IMR-90 (cell line): ENCODE results near the gene CBS. TPM values are rescaled to one million over a fixed set of nuclear protein-coding genes. Genes with fewer than 3 reads are reported as not detected.

Source experiments
- ATAC-seq: fragments of 200-7000 bp; cut with Tn5 transposase; 2 replicates; pipeline ENCODE4 v1.9.1; 2020; ENCODE audit warnings: low read depth, mild to moderate bottlenecking, moderate library complexity
- BruUV-seq: library from RNA; stranded (reverse); fragments of 400-500 nt; replicated peaks from 2 replicates; lab custom pipeline; 2021; lab: Mats Ljungman, UMichigan
- CTCF ChIA-PET: fragments of 300-600 bp; formaldehyde crosslinking; extraction: SDS; loops from one replicate; lab custom pipeline; 2021; ENCODE audit warnings: antibody characterized with exemption; lab: Yijun Ruan, JAX
- POLR2A ChIA-PET: fragments of 300-600 bp; sonication (Branson Sonifier 250); formaldehyde crosslinking; loops from one replicate; lab custom pipeline; 2022; ENCODE audit warnings: antibody characterized with exemption; ENCODE audit not compliant: unreplicated experiment; lab: Charles Lee
- DNase-seq: peaks from one replicate; pipeline ENCODE4 v3.0.0; 2013
- H2AFZ ChIP-seq: replicated peaks from 2 replicates; pipeline ENCODE3; 2013; ENCODE audit warnings: low read length, mild to moderate bottlenecking; ENCODE audit not compliant: poor library complexity
- H2AK5ac ChIP-seq: 2 replicates; pipeline ENCODE4 v1.6.1; 2013; ENCODE audit warnings: low read depth, low read length, inconsistent platforms
- H2AK9ac ChIP-seq: replicated peaks from 2 replicates; pipeline ENCODE3; 2013; ENCODE audit warnings: mild to moderate bottlenecking, low read depth, low read length, moderate library complexity; ENCODE audit not compliant: poor library complexity
- H2BK120ac ChIP-seq: 2 replicates; pipeline ENCODE4 v1.6.1; 2013; ENCODE audit warnings: low read depth, low read length, inconsistent platforms
- H2BK15ac ChIP-seq: 3 replicates; pipeline ENCODE4 v1.6.1; 2013; ENCODE audit warnings: low read depth, low read length, inconsistent platforms
- H2BK20ac ChIP-seq: 2 replicates; pipeline ENCODE4 v1.6.1; 2013; ENCODE audit warnings: low read depth, mild to moderate bottlenecking, inconsistent platforms, low read length, moderate library complexity
- H2BK5ac ChIP-seq: 2 replicates; pipeline ENCODE4 v1.6.1; 2013; ENCODE audit warnings: mild to moderate bottlenecking, low read depth, low read length, inconsistent platforms; ENCODE audit not compliant: poor library complexity, severe bottlenecking
- H3K14ac ChIP-seq: replicated peaks from 2 replicates; pipeline ENCODE4 v1.6.1; 2013; ENCODE audit warnings: low read depth, low read length, inconsistent platforms
- H3K18ac ChIP-seq: 2 replicates; pipeline ENCODE4 v1.6.1; 2013; ENCODE audit warnings: low read depth, low read length, control low read depth
- H3K23ac ChIP-seq: 2 replicates; pipeline ENCODE4 v1.6.1; 2013; ENCODE audit warnings: low read depth, low read length, inconsistent platforms
- H3K27ac ChIP-seq: 2 replicates; pipeline ENCODE4 v1.5.1; 2013; ENCODE audit warnings: mild to moderate bottlenecking, control low read depth, low read length; ENCODE audit not compliant: insufficient read depth
- H3K27me3 ChIP-seq: 2 replicates; pipeline ENCODE4 v1.6.1; 2013; ENCODE audit warnings: low read length; ENCODE audit not compliant: control insufficient read depth, insufficient read depth
- H3K36me3 ChIP-seq: 2 replicates; pipeline ENCODE4 v1.6.1; 2013; ENCODE audit warnings: low read length, mixed read lengths; ENCODE audit not compliant: control insufficient read depth, insufficient read depth
- H3K4ac ChIP-seq: 2 replicates; pipeline ENCODE4 v1.6.1; 2013; ENCODE audit warnings: low read depth, low read length, inconsistent platforms
- H3K4me1 ChIP-seq: 2 replicates; pipeline ENCODE4 v1.6.1; 2013; ENCODE audit warnings: low read length, mixed read lengths; ENCODE audit not compliant: control insufficient read depth, insufficient read depth
- H3K4me2 ChIP-seq: 2 replicates; pipeline ENCODE4 v1.6.1; 2013; ENCODE audit warnings: low read depth, mild to moderate bottlenecking, control low read depth, low read length, moderate library complexity
- H3K4me3 ChIP-seq: 2 replicates; pipeline ENCODE4 v1.5.1; 2013; ENCODE audit warnings: low read depth, mild to moderate bottlenecking, control low read depth, low read length, moderate library complexity; ENCODE audit not compliant: insufficient read depth
- H3K56ac ChIP-seq: 2 replicates; pipeline ENCODE4 v1.6.1; 2013; ENCODE audit warnings: low read length, inconsistent platforms; ENCODE audit not compliant: insufficient read depth; ENCODE audit errors: extremely low read depth
- H3K79me1 ChIP-seq, 2 experiments: 2 replicates each; pipeline ENCODE4 v1.6.1; 2013; ENCODE audit warnings: low read length in 2 of 2, inconsistent platforms in 1 of 2, low read depth in 1 of 2
- H3K9ac ChIP-seq: 2 replicates; pipeline ENCODE4 v1.6.1; 2013; ENCODE audit warnings: low read depth, low read length, control low read depth
- H3K9me1 ChIP-seq: 2 replicates; pipeline ENCODE4 v1.6.1; 2013; ENCODE audit warnings: low read length, inconsistent platforms; ENCODE audit not compliant: insufficient read depth
- H3K9me3 ChIP-seq: 2 replicates; pipeline ENCODE4 v1.6.1; 2013; ENCODE audit warnings: low read length; ENCODE audit not compliant: control insufficient read depth, insufficient read depth
- H4K20me1 ChIP-seq: 2 replicates; pipeline ENCODE4 v1.6.1; 2013; ENCODE audit warnings: low read length, inconsistent platforms; ENCODE audit not compliant: insufficient read depth
- H4K5ac ChIP-seq: 2 replicates; pipeline ENCODE4 v1.6.1; 2013; ENCODE audit warnings: mild to moderate bottlenecking, low read depth, low read length, control low read depth
- H4K8ac ChIP-seq, 2 experiments: 2 replicates each; pipeline ENCODE4 v1.6.1; 2013; ENCODE audit warnings: low read depth in 2 of 2, low read length in 2 of 2, control low read depth in 1 of 2, inconsistent platforms in 1 of 2
- H4K91ac ChIP-seq: 2 replicates; pipeline ENCODE4 v1.6.1; 2013; ENCODE audit warnings: low read depth, low read length, inconsistent platforms; ENCODE audit not compliant: insufficient read depth
- BHLHE40 ChIP-seq: fragments of 150-350 bp; IDR thresholded peaks from 2 replicates; pipeline ENCODE4 v1.6.1; 2016; ENCODE audit warnings: mild to moderate bottlenecking, low read depth, low read length
- CEBPB ChIP-seq: IDR thresholded peaks from 2 replicates; pipeline ENCODE4 v1.6.1; 2012; ENCODE audit warnings: low read depth, low read length, improper control_type of control experiment
- CHD1 ChIP-seq: IDR thresholded peaks from 2 replicates; pipeline ENCODE4 v1.6.1; 2012; ENCODE audit warnings: low read depth, low read length, improper control_type of control experiment
- ELK1 ChIP-seq: fragments of 150-350 bp; IDR thresholded peaks from 2 replicates; pipeline ENCODE4 v1.6.1; 2016; ENCODE audit warnings: low read depth, mild to moderate bottlenecking, low read length, moderate library complexity, borderline replicate concordance
- FOS ChIP-seq: fragments of 150-350 bp; IDR thresholded peaks from 2 replicates; pipeline ENCODE4 v1.6.1; 2016; ENCODE audit warnings: low read depth, low read length
- MAFK ChIP-seq: IDR thresholded peaks from 2 replicates; pipeline ENCODE4 v1.6.1; 2012; ENCODE audit warnings: low read depth, low read length, improper control_type of control experiment
- MAZ ChIP-seq: IDR thresholded peaks from 2 replicates; pipeline ENCODE4 v1.6.1; 2012; ENCODE audit warnings: low read depth, mild to moderate bottlenecking, low read length, improper control_type of control experiment, moderate library complexity, borderline replicate concordance
- MXI1 ChIP-seq: IDR thresholded peaks from 2 replicates; pipeline ENCODE4 v1.6.1; 2012; ENCODE audit warnings: low read depth, mild to moderate bottlenecking, low read length, moderate library complexity, borderline replicate concordance
- NFE2L2 ChIP-seq: fragments of 150-350 bp; IDR thresholded peaks from 2 replicates; pipeline ENCODE4 v1.6.1; 2016; ENCODE audit warnings: low read depth, mild to moderate bottlenecking, low read length
- POLR2A ChIP-seq: IDR thresholded peaks from 2 replicates; pipeline ENCODE4 v1.6.1; 2012; ENCODE audit warnings: mild to moderate bottlenecking, low read depth, low read length
- RAD21 ChIP-seq: IDR thresholded peaks from 2 replicates; pipeline ENCODE4 v1.6.1; 2012; ENCODE audit warnings: low read length, improper control_type of control experiment
- RCOR1 ChIP-seq: IDR thresholded peaks from 2 replicates; pipeline ENCODE4 v1.6.1; 2012; ENCODE audit warnings: mild to moderate bottlenecking, low read length, improper control_type of control experiment; ENCODE audit not compliant: insufficient replicate concordance
- RFX5 ChIP-seq: IDR thresholded peaks from 2 replicates; pipeline ENCODE4 v1.8.0; 2012; ENCODE audit warnings: low read depth, mild to moderate bottlenecking, low read length, moderate library complexity
- SMC3 ChIP-seq: fragments of 150-350 bp; IDR thresholded peaks from 2 replicates; pipeline ENCODE4 v1.6.1; 2016; ENCODE audit warnings: low read depth, mild to moderate bottlenecking, antibody characterized with exemption, low read length, moderate library complexity
- WGBS, 2 experiments: methylation state at CpG; one replicate each; pipeline versions ENCODE4 v1.1.5 to v1.1.7; 2013; ENCODE audit warnings: missing lambda C conversion rate in 2 of 2; ENCODE audit not compliant: insufficient read length in 1 of 2; ENCODE audit errors: extremely low coverage in 2 of 2; 5-methylcytosine and 5-hydroxymethylcytosine counted together
- dilution Hi-C: fragments of 300-500 bp; cut with HindIII; formaldehyde crosslinking; loops from one replicate; pipeline ENCODE4 v1.14.3; 2018; ENCODE audit warnings: low sequenced_read_pairs; ENCODE audit not compliant: unreplicated experiment
- in situ Hi-C: fragments of 300-500 bp; cut with MboI; formaldehyde crosslinking; loops from 3 replicates; pipeline ENCODE4 v1.14.3; 2019; ENCODE audit warnings: low sequenced_read_pairs, inconsistent platforms, mixed read lengths
- intact Hi-C: fragments of 100-400 bp; cut with micrococcal nuclease; formaldehyde crosslinking; loops from 2 replicates; pipeline ENCODE4 v1.10.0; 2022
- polyA plus RNA-seq, 3 experiments: library from polyadenylated mRNA; depleted of rRNA; stranded (reverse); fragments of >200 nt; gene quantifications; 2 replicates each; pipeline ENCODE4 v1.2.3, GENCODE V29; 2012; ENCODE audit warnings: low replicate concordance in 1 of 3
- total RNA-seq: library from RNA; depleted of rRNA; stranded (reverse); fragments of >200 nt; gene quantifications from 2 replicates; pipeline ENCODE4 v1.2.3, GENCODE V29; 2012
- TF ChIP-seq, protein P1 (sequence below): fragments of 150-350 bp; IDR thresholded peaks from 2 replicates; pipeline ENCODE4 v1.6.1; 2017; ENCODE audit warnings: mild to moderate bottlenecking, antibody characterized with exemption, low read length, low read depth
- TF ChIP-seq, protein P2 (sequence below): conservative IDR thresholded peaks from 2 replicates; pipeline ENCODE4 v1.5.1; 2012; ENCODE audit warnings: mild to moderate bottlenecking, low read depth, low read length, improper control_type of control experiment

The CBS gene
- total and polyA plus RNA-seq, 2 of the 4 experiments (the other 2 are of a cell fraction): 38.5 to 54.3 TPM

DNA sequence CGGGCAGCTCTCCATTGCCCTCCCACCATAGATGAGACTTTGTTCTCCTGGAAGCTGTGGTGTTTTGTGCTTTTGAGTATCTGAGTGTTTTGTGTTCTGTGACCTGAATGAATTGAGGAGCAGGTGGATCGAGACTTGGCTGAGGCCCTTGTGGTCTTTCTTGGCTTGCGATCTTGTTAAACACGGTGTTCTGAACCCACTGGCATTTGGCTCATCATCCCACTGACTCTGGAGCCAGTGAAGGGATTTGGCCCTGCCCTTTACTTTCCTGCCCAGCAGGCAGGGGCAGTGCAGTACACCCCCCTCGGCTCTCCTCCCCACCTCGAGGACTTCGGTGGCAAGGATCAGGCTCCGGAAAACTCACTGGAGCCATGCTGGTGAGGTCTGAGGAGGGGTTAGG lies 70.7 kb downstream of the CBS start:
- Histone ChIP-seq H3K4me1 (peaks cover 9% of the 10 kb centered on the region), H3K4me2 (no peak overlapping the region), H3K9ac (no peak overlapping the region), H2BK5ac (no peak overlapping the region), H2AK5ac (no peak overlapping the region; the same call in 1 of the 2 replicates), H4K20me1 (peaks cover 3% of the 10 kb centered on the region; the same call in 1 of the 2 replicates), H3K56ac (no peak overlapping the region), H3K14ac (no peak overlapping the region), H3K27ac (no peak overlapping the region), H2BK120ac (no peak overlapping the region), H2AK9ac (no peak overlapping the region), H3K79me1 (peaks cover 34 to 70% of the 10 kb centered on the region in 2 experiments), H3K18ac (no peak overlapping the region), H3K4ac (no peak overlapping the region), H3K27me3 (no peaks in the 10 kb centered on the region), H3K9me3 (peaks cover 2% of the 10 kb centered on the region; the same call in 1 of the 2 replicates), H3K36me3 (peaks cover 13% of the 10 kb centered on the region), H2AFZ (no peak overlapping the region), H3K23ac (no peak overlapping the region), H3K4me3 (no peak overlapping the region), H2BK15ac (no peak overlapping the region), H3K9me1 (peaks cover 9% of the 10 kb centered on the region), H2BK20ac (no peak overlapping the region), H4K91ac (no peak overlapping the region), H4K8ac (no peak overlapping the region), H4K5ac (no peak overlapping the region)
- DNase-seq (no peak), ATAC-seq (no peak)
- WGBS, 2 experiments: 92% methylated on average over 2 of the region's 8 CpGs; no CpG with 5 or more reads in 1 of the 2 experiments
- ChIA-PET POLR2A (no interaction called here), CTCF (no interaction called here)
- no TSS peak for BruUV-seq
- TF ChIP-seq BHLHE40: no peak
- no peak for TF ChIP-seq MAFK
- TF ChIP-seq CEBPB: no peak
- no peak for TF ChIP-seq RCOR1
- no peak for TF ChIP-seq RFX5
- no peak for TF ChIP-seq MXI1
- TF ChIP-seq, protein P1, sequence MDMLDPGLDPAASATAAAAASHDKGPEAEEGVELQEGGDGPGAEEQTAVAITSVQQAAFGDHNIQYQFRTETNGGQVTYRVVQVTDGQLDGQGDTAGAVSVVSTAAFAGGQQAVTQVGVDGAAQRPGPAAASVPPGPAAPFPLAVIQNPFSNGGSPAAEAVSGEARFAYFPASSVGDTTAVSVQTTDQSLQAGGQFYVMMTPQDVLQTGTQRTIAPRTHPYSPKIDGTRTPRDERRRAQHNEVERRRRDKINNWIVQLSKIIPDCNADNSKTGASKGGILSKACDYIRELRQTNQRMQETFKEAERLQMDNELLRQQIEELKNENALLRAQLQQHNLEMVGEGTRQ: no peak
- TF ChIP-seq POLR2A: no peak
- TF ChIP-seq ELK1: no peak
- TF ChIP-seq, protein P2, sequence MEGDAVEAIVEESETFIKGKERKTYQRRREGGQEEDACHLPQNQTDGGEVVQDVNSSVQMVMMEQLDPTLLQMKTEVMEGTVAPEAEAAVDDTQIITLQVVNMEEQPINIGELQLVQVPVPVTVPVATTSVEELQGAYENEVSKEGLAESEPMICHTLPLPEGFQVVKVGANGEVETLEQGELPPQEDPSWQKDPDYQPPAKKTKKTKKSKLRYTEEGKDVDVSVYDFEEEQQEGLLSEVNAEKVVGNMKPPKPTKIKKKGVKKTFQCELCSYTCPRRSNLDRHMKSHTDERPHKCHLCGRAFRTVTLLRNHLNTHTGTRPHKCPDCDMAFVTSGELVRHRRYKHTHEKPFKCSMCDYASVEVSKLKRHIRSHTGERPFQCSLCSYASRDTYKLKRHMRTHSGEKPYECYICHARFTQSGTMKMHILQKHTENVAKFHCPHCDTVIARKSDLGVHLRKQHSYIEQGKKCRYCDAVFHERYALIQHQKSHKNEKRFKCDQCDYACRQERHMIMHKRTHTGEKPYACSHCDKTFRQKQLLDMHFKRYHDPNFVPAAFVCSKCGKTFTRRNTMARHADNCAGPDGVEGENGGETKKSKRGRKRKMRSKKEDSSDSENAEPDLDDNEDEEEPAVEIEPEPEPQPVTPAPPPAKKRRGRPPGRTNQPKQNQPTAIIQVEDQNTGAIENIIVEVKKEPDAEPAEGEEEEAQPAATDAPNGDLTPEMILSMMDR: no peak
- no peak for TF ChIP-seq CHD1
- no peak for TF ChIP-seq RAD21
- TF ChIP-seq FOS: no peak
- TF ChIP-seq NFE2L2: no peak
- no peak for TF ChIP-seq MAZ
- TF ChIP-seq SMC3: no peak
- dilution Hi-C loops: no loop called here
- in situ Hi-C loops: no loop called here
- intact Hi-C loops: no loop called here
